PFSK-1 (cell line): ENCODE data around the gene PRKCE.

Source experiments
- FOXP2 ChIP-seq: optimal IDR thresholded peaks from 2 replicates; pipeline ENCODE3; 2011; ENCODE audit warnings: borderline replicate concordance, control low read depth, inconsistent platforms; ENCODE audit not compliant: insufficient read depth; ENCODE audit errors: extremely low read length, extremely low read depth
- POLR2AphosphoS5 ChIP-seq: IDR thresholded peaks from 2 replicates; pipeline ENCODE4 v1.6.1; 2012; ENCODE audit warnings: low read depth, mild to moderate bottlenecking, control low read depth, low read length, moderate library complexity
- REST ChIP-seq, 2 experiments: IDR thresholded peaks; 2 replicates each; pipeline versions ENCODE4 v1.6.1 to v1.8.0; 2011 to 2012; ENCODE audit warnings: low read depth in 2 of 2, low read length in 2 of 2, control low read depth in 1 of 2, inconsistent platforms in 1 of 2, mild to moderate bottlenecking in 1 of 2, moderate library complexity in 1 of 2; ENCODE audit not compliant: insufficient read depth in 1 of 2
- SIN3A ChIP-seq: IDR thresholded peaks from 2 replicates; pipeline ENCODE4 v1.6.1; 2012; ENCODE audit warnings: mild to moderate bottlenecking, low read length, moderate library complexity, borderline replicate concordance; ENCODE audit not compliant: insufficient read depth
- TAF1 ChIP-seq: IDR thresholded peaks from 2 replicates; pipeline ENCODE4 v1.6.1; 2012; ENCODE audit warnings: low read length, control low read depth, borderline replicate concordance; ENCODE audit not compliant: insufficient read depth

- TF ChIP-seq SIN3A (no peak), TAF1 (no peak), REST (IDR thresholded peaks at IDR 0.05; ENCODE audit: insufficient read depth in 1 of 2, low read depth in 2 of 2, low read length in 2 of 2) (no peak), POLR2AphosphoS5 (no peak), FOXP2 (no peak)
These were observed 33.8 kb downstream of the PRKCE start for GRCh38 chr2:45685260-45685659.
